GM23248 (cell line): ENCODE measurements around the gene DRD1.

Experiments
- EZH2 ChIP-seq: fragments of 200-600 bp; sonication (generic); IDR thresholded peaks from 2 replicates; pipeline ENCODE4 v1.6.1; 2018; ENCODE audit warnings: antibody characterized with exemption, mild to moderate bottlenecking; ENCODE audit not compliant: insufficient read depth, poor library complexity, severe bottlenecking
- EZH2phosphoT487 ChIP-seq: fragments of 200-600 bp; sonication (generic); IDR thresholded peaks from 2 replicates; pipeline ENCODE4 v1.6.1; 2018; ENCODE audit warnings: antibody characterized with exemption, moderate library complexity, mild to moderate bottlenecking, low read depth; ENCODE audit not compliant: insufficient read depth

DNA sequence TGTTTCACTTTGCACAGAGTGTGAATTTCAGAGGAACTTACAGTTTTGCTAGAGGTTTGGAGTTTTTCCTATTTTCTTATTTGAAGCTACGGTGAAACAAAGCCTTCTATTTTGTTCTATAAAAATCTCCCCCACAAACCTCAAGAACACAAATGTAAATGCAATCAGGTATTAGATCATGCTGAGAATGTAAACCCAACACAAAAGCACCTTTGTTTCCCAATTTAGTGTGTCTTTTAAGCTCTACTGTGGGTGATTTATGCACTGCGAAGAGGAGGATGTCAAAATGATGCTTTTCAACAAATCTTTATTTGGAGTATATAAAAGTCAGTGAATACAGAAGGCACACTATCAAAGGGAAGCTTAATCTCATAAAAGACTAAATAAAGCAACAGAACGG is 4.3 kb upstream of the DRD1 start:
- TF ChIP-seq EZH2, result no peak
- TF ChIP-seq EZH2phosphoT487, result no peak
